NCI-H82 treated with DMSO at 0.1 percent for 48 hours (cell line): Measurements from ENCODE around the gene FAM216A.
"Not testable (repeated sequence)": the region's sequence is repeated elsewhere in the genome, so short reads cannot be mapped to it uniquely, and the experiment has no call there.

ENCODE experiments used
- DNase-seq: peaks from one replicate; lab custom pipeline; 2025; ENCODE audit not compliant: unreplicated experiment; lab: John Stamatoyannopoulos, UW

FAM216A gene

DNA sequence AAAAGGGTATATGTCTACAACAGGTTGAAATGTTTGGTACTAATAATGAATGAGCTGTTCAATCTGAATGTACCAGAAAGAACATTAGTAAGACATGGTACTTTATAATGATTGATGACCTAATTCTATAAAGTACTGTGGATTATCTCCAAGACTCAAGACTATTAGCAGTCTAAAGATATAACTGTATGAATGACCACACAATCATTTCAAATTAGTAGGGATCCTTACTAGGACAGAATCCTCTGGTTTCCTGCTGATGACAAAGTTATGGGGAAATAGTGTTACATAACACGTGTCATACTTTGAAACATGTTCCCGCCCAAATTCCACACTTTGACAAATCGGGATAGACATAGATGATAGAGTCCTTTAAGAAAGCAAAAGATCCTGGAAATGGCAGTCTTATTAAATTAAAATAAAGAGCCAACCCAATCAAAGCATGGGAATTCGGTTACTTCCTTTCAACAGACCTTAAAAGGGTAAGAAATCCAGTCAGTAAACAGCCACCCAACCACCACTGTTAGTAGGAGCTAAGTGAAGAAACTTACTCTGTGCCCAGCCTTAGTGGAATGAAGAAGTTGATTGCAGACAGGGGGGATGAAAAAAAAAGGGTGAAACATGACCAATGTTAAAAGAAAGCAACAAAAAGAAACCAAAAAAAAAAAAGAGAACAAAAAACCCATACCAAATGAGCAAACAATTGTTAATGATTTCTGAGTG lies 30.5 kb downstream of the FAM216A start:
- DNase-seq = no peak

DNA sequence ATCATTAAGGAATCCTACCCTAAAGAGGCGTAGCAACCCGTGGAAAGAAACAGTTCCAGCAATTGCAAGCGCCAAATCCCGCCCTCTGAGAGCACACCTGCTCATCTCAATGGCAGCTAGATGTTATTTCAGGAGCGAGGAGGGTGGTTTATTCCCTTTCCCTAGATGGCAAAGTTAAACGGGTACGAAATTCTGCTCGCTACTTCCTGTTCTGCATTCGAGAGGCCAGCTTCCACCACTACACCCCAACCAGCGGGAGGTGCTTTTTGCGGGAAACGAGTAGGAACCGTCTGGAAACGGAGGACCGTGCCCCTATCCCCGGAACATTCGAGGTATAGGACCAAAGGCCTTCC lies 32.7 kb downstream of the FAM216A start:
- DNase-seq = no peak

DNA sequence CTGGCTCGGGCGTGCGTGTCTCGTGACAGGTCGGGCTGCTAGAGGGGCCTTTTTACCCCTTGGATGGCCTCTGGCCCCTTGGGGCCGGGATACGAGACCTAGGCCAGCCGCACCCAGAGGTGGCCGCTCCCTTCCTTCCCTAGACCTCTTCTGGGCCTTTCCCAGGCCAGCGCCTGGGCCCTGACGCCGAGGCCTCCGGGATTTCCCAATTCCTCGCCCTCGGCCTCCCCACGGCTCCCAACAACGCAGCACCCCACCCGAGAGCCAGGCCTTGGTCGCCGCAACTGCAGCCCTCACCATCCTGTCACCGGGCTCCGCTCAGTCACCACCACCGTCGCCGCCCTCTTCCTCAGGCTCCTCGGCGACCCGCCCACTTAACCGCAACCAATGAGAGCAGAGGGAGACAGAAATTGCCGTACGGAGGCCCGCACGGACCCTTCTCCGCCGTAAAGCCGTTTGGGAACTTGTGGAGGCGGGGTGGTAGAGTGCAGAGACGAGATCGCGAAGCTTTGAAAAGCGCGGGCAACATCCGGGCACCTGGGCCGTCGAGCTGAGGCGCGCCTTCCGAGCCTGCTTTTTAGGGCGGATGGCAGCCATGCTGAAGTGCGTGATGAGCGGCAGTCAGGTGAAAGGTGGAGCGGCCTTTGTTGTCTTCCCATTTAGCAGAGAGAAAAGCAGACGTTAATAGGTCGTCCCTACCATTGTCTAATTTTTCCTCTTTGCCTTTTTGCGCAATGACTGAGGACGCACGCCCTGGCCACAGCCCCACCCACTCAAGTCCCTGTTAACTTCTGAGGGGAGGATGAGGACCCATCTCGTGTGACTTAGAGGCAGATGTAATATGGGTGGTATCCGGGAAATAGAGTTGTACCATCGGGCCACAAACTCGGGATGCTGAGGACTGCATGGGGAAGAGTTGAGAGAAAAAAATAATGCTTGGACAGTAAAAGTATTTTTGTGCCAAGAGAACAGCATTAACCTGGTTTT lies 33.4 kb downstream of the FAM216A start, which contains the start of the genes RAD9B and VPS29:
RAD9B (plus strand) TSS at position 580 of the 987 bp plus-strand sequence; CDS start at position 587, 7 bp downstream.
VPS29 (minus strand) TSS at position 360 of the 987 bp plus-strand sequence; CDS start at position 300, 60 bp downstream.
- DNase-seq = peak; percentile 90

DNA sequence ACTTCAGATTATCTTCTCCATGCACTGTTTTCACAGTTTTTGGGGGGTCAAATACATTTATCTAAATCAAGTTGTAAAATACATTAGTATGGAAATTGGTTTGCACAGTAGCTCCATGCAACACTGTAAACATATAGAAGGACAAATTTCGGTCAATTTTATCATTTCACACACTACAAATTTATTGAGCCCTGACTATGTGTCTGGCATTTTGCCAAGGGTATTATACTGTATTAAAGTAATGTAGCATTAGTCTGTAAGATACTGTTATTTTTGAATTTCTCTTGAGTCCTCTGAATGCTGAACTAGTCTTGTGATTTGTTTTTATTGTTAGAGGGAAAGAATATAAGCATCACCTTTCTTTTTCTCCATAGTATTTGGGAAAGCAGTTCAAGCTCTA lies 34.8 kb downstream of the FAM216A start:
- DNase-seq = no peak

DNA sequence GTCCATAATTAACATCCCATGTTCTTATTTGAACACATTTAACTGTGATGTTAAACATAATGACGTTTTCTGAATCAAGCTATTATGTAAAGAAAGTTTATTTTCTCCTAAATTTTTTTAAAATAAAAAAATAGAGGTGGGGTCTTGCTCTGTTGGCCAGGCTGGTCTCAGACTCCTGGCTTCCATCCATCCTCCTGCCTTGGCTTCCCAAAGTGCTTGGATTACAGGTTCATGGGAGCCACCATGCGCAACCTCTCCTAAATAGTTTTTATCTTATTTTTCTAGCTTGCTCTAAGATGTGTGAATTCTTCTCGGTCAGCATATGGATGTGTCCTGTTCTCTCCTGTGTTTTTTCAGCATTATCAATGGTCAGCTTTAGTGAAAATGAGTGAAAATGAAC lies 36.7 kb downstream of the FAM216A start:
- no peak for DNase-seq

DNA sequence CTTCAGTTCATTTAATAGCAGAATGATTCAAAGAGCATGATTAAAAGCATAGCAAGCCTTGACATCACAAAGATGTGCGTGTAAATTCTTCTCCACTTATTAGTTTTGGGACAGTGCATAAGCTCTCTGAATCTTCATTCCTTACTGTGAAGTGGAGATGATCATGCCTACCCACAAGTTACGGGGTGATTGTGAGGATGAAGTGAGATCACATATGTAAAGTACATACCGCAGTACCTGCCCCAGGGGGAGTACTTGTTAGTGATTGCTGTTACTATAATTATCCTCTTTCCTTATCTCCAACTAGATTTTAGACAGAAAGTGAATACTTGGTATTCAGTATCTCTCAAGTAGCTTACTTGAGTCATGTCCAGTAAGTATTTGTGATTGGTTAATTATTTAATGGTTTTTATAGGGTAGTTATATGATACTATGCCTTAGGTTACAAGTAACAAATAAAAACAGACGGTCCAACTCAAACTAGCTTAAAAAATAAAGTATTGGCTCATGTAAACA lies 39.5 kb downstream of the FAM216A start:
- DNase-seq = no peak

DNA sequence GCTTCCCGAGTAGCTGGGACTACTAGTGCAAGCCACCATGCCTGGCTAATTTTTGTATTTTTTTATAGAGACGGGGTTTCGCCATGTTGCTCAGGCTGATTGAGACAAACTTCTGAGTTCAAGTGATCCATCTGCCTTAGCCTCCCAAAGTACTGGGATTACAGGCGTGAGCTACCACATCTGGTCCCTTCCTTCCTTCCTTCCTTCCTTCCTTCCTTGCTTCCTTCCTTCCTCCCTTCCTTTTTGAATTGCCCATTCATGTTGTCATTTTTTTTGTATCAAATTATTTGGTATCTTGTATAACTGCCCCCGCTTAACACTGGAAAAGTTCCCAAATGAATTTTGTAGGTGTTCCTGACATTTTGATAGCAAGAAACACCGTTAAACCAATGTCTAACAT lies 45.2 kb downstream of the FAM216A start:
- DNase-seq = no peak

DNA sequence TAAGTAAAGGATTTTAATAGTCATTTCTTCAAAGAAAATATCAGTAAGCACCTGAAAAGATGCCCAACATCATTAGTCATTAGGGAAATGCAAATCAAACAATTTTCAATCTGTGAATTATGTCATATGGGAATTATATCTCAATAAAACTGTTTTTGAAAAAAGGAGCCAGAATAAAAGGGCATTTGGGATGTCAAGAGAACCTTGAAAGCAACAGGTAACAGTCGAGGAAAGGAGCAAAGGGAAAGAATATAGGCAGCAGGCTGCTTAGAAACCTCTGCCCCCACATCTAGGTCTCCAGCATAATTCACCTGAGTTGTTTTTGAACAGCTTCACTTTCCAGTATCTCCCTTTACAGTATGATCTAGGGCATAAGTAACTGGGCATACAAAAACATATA lies 45.7 kb downstream of the FAM216A start:
- no peak for DNase-seq

DNA sequence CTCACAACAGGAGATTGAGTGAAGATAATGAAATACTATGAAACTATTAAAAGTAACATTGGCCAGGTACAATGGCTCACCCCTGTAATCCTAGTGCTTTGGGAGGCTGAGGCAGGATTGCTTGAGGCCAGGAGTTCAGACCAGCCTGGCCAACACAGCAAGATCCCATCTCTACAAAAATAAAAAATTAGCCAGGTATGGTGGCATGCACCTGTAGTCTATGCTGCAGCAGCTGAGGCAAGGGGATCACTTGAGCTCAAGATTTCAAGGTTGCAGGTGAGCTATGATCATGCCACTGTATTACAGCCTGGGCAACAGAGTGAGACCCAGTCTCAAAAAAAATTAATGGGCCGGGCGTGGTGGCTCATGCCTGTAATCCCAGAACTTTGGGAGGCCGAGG lies 48.4 kb downstream of the FAM216A start:
- no peak for DNase-seq

DNA sequence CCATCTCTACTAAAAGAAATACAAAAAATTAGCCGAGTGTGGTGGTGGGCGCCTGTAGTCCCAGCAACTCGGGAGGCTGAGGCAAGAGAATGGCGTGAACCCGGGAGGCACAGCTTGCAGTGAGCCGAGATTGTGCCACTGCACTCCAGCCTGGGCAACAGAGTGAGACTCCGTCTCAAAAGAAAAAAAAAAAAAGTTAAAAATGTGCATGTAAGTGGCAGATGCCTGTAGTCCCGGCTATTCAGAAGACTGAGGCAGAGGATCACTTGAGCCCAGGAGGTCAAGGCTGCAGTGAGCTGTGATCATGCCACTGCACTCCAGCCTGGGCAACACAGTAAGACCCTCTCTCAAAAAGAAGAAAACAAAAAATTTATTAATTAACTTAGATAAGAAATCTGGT lies 49.4 kb downstream of the FAM216A start:
- not testable (repeated sequence) for DNase-seq

DNA sequence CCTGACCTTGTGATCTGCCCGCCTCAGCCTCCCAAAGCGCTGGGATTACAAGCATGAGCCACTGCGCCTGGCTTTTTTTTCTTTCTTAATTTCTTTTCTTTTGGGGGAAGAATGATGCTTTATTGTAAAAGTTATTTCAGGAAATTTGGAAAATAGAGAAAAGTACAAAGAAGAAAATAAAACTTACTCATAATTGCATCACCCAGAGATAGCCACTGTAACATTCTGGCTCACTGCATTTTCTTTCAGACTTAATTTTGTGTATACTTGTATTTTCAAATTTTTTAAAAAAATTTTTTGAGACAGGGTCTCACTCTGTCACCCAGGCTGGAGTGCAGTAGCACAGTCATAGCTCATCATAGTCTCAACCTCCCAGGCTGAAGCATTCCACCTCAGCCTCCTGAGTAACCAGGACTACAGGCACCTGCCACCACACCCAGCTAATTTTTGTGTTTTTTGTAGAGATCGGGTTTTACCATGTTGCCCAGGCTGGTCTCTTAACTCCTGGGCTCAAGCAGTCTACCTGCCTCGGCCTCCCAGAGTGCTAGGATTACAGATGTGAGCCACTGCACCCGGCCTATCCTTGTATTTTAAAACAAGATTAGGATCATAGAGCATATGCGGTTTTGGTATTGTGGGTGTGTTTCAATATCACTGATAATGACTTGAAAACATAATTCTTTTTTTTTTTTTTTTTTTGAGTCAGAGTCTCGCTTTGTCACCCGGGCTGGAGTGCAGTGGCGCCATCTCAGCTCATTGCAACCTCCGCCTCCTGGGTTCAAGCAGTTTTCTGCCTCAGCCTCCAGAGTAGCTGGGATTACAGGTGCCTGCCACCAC lies 52.4 kb downstream of the FAM216A start:
- DNase-seq = not testable (repeated sequence)

DNA sequence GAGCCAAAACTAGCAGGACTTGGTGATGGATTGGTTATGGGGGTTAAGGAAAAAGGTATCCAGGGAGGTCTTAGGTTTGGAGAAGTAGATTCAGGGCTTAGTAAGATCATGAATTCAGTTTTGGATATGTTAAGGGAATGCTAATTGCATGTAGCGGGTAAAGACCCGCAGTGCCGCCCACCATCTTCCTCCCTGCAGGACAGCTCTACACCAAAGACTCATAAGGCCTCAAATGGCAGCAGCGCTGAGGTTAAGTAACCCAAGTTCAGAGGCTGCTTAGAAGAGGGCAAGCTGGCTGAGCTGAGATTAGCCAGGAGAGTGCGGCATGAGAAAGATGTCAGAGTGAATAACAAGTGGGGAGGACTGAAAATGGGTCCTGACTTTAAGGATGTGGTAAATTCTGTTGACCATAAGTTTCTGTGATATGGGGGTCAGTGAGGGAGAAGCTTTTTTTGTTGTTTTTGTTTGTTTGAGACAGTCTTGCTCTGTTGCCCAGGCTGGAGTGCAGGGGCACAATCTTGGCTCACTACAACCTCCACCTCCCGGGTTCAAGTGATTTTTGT lies 59.7 kb downstream of the FAM216A start:
- DNase-seq = no peak

DNA sequence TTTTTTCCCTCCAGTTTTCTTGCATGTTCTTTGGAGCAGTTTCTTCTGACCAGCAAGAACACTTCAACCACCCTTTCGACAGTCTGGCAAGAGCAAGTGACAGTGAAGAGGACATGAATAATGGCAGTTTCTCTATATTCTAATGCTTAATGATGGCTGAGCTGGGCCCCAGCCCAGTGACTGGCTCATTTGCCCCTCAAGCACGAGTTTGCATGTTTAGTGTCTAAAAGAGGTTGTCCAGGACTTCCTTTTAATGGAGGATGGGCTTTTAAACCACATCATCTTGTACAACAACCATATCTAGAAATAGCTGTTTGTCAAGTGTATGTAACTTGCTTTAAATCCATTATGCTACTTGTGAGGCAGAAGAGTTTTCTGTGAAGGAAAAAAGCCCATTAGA lies 61.9 kb downstream of the FAM216A start:
- DNase-seq = no peak

DNA sequence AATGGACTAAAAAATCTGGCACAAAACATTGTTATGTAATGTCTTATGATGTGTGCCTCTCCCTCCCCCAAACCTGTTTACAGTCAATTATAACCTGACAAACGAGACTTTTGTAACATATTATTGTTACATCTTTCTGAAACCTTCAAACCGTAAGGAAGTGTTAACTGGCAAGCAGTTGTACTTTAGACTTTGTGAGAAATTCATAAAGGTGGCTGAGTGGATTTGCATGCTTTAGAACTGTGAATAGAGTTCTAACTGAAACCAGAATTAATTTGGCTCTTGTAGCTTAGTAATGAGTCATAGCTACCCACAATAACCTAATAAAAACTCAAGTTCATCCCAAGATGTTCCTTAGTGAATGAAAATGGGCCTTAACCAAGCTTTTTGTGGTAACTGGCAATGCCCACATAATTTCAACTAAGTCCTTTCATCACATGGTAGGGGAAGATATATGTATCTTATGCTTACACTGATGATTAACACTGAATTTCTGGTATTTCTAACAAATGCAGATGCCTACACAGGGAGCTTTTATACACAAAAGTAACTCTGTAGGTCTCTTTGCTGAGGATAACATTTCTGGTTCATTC lies 63.2 kb downstream of the FAM216A start:
- DNase-seq = no peak

DNA sequence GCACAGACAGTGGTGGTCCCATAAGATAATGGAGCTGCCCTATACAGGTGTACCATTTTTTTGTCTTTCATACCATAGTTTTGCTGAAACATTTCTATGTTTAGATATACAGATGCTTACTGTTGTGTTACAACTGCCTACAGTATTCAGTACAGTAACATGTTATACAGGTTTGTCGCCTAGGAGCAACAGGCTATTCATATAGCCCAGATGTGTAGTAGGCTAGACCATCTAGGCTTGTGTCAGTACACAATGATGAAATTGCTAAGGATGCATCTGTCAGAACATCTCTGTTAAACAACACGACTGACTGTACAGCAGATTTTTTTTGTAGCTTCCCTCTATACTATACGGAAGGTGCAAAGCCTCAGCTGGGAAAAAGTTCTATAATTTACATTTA lies 64.0 kb downstream of the FAM216A start:
- no peak for DNase-seq

DNA sequence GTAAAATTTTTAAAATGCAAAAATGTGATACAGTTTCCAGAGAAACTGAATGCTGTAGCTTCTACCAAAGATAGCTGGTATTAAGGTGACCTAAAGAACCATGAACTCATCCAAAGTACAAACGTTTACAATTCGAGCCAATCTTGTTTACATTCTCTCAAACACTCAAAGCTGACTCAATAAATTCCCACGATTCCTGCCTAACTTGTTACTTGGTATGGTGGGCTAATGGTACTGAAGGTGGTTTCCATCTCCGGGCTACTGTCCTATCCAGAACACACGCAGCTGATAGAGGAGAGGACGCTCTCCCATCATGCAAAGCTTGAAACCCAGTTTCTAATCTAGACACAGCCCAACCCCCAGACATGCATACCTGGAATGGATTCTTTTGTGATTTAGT lies 65.0 kb downstream of the FAM216A start:
- no peak for DNase-seq

DNA sequence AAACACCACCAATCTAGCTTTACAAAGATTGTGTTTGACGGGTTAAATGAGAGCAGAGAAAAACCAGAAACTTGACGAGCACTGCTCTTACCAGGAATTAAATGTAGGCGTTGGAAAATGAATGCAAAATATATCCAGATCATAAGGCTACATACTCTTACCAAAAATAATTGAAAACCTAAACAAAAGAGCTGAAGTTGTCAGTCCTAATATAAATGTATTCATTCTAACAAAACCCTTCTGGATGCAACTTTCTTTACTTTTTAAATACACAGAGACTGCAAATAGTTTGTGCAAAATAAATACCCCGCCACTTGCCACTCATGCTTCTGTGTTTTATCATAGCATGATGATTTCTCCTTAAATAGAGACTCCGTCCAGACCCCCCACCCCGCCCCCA lies 66.2 kb downstream of the FAM216A start:
- no peak for DNase-seq

DNA sequence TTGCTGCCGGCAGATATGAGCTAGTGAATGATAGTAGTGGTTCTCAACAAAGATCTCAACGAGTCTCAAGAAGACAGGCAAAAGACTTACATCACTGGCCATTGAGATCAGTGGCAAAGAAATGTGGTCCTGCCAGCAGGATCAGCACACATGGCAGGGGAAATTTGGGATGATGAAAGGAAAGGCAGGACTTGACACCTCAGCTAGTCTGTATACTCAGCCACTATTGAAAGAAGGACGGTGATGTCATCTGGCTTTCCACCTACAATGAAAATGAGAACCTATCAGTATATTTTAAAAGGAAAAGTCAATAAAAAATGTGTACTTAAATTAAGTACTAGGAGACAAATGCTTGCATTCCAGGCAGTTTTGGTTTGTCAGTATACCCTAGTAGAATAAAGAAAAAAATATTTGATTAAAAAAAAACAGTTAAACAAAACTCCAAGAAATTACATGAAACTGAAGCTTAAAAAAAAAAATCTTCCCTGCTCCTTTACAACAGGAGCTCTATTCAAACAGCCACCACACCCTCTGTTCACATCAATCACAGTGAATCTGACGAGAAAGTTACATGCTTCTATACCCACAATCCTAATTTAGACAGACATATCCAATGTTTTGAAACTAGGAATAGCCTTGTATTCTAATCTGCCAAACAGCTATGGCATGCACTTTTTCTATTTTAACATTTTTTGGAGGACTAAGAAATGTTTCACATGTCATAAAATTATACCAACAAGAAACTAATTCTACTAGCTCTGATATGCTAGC lies 68.4 kb downstream of the FAM216A start:
- no peak for DNase-seq

DNA sequence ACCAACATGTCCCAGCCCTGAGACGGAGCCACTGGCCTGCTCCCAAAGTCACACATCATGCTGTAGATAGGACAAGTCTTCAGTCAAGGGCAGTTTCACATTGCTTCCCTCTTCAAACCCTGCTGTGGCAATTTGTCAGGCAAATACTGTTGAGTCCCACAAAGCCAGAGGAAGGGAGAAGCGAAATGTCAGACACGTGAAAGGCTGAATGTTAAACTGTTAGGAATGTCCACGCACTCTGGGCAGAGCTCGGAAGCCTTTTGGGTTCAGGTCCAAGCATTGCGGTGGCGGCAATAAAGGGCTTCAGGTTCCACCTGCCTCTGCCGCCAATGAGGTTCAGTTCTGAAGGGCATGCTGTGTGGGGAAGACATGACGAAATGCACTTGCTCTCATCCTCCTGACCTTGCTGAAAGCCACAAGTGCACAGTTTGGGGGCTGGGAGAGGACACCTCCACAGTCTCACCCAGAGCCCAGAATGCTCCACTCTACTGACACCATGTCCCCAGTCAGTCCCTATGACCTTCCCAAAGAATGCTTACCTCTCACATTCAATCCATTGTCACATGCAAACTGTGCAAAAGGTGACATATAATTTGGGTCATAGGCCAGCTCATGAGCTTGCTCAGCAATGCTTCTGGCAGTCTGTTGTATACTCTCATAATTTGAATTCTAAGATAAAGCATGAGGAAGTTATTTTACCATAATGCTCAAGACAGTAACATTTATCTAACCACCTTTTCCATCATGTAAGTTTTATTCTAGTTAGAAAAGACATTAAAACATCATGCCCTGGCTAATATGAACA lies 69.2 kb downstream of the FAM216A start:
- DNase-seq = no peak
